ENCODE data around the gene SYNM. TPM values are rescaled to one million over a fixed set of nuclear protein-coding genes. Genes with fewer than 3 reads are reported as not detected.

Gene SYNM
- total and polyA plus RNA-seq, 2 experiments from 2014 or later, result 0.74 to 3.5 TPM

DNA sequence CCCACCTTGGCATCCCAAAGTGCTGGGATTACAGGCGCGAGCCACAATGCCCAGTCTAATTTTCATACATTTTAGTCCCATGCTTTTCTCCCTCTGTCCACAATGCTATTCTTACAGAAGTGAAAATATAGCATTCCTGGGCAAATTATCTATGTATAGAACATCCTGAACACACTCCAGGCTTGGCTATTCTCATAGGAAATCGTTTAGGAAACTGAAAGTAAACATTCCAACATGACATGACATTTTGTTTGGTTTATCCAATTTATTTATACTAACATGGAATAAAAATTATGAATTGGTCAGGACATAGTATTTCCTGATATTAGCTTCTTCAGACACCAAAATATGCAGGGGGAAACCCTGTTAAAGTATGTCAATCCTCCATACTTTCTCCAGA, 52.6 kb downstream of the SYNM start:
- Mint-ChIP-seq H3K36me3 (ENCODE audit: low read depth) (peaks cover 3% of the 10 kb centered on the region; the same call in 1 of the 3 replicates), H3K27ac (no peak overlapping the region; the same call in 1 of the 2 replicates), H3K4me3 (no peak overlapping the region), H3K4me1 (peaks cover 9% of the 10 kb centered on the region), H3K27me3 (ENCODE audit: insufficient read depth, low read depth, poor library complexity) (peaks cover 7% of the 10 kb centered on the region), H3K9me3 (no peaks in the 10 kb centered on the region)
- H3K27me3 ChIP-seq (ENCODE audit: insufficient read depth), result no peaks in the 10 kb centered on the region
- no peak overlapping the region for H2AFZ ChIP-seq
- no peak overlapping the region for H3K4me2 ChIP-seq
- no peak overlapping the region for H3K4me3 ChIP-seq
- no peak overlapping the region for H3K27ac ChIP-seq (ENCODE audit: low read depth)
- peaks cover 9% of the 10 kb centered on the region; the same call in 1 of the 2 replicates for H3K4me1 ChIP-seq (ENCODE audit: insufficient read depth)
- no peaks in the 10 kb centered on the region for H3K9me2 ChIP-seq (ENCODE audit: insufficient read depth)
- no peak for ATAC-seq
- TF ChIP-seq CREB1 (CRISPR knock-in tag; IDR thresholded peaks at IDR 0.05; ENCODE audit: low read depth) (no peak), POLR2AphosphoS5 (IDR thresholded peaks at IDR 0.05; ENCODE audit: low read depth) (no peak), EZH2phosphoT487 (IDR thresholded peaks at IDR 0.05; ENCODE audit: unreplicated experiment) (no peak), JUNB (IDR thresholded peaks at IDR 0.05; ENCODE audit: unreplicated experiment) (no peak), ZNF331 (CRISPR knock-in tag; IDR thresholded peaks at IDR 0.05; ENCODE audit: low read depth) (no peak), EZH2 (IDR thresholded peaks at IDR 0.05; ENCODE audit: low read depth, unreplicated experiment) (no peak), NANOG (IDR thresholded peaks at IDR 0.05; ENCODE audit: borderline replicate concordance) (no peak)
- TF ChIP-seq, protein P1, sequence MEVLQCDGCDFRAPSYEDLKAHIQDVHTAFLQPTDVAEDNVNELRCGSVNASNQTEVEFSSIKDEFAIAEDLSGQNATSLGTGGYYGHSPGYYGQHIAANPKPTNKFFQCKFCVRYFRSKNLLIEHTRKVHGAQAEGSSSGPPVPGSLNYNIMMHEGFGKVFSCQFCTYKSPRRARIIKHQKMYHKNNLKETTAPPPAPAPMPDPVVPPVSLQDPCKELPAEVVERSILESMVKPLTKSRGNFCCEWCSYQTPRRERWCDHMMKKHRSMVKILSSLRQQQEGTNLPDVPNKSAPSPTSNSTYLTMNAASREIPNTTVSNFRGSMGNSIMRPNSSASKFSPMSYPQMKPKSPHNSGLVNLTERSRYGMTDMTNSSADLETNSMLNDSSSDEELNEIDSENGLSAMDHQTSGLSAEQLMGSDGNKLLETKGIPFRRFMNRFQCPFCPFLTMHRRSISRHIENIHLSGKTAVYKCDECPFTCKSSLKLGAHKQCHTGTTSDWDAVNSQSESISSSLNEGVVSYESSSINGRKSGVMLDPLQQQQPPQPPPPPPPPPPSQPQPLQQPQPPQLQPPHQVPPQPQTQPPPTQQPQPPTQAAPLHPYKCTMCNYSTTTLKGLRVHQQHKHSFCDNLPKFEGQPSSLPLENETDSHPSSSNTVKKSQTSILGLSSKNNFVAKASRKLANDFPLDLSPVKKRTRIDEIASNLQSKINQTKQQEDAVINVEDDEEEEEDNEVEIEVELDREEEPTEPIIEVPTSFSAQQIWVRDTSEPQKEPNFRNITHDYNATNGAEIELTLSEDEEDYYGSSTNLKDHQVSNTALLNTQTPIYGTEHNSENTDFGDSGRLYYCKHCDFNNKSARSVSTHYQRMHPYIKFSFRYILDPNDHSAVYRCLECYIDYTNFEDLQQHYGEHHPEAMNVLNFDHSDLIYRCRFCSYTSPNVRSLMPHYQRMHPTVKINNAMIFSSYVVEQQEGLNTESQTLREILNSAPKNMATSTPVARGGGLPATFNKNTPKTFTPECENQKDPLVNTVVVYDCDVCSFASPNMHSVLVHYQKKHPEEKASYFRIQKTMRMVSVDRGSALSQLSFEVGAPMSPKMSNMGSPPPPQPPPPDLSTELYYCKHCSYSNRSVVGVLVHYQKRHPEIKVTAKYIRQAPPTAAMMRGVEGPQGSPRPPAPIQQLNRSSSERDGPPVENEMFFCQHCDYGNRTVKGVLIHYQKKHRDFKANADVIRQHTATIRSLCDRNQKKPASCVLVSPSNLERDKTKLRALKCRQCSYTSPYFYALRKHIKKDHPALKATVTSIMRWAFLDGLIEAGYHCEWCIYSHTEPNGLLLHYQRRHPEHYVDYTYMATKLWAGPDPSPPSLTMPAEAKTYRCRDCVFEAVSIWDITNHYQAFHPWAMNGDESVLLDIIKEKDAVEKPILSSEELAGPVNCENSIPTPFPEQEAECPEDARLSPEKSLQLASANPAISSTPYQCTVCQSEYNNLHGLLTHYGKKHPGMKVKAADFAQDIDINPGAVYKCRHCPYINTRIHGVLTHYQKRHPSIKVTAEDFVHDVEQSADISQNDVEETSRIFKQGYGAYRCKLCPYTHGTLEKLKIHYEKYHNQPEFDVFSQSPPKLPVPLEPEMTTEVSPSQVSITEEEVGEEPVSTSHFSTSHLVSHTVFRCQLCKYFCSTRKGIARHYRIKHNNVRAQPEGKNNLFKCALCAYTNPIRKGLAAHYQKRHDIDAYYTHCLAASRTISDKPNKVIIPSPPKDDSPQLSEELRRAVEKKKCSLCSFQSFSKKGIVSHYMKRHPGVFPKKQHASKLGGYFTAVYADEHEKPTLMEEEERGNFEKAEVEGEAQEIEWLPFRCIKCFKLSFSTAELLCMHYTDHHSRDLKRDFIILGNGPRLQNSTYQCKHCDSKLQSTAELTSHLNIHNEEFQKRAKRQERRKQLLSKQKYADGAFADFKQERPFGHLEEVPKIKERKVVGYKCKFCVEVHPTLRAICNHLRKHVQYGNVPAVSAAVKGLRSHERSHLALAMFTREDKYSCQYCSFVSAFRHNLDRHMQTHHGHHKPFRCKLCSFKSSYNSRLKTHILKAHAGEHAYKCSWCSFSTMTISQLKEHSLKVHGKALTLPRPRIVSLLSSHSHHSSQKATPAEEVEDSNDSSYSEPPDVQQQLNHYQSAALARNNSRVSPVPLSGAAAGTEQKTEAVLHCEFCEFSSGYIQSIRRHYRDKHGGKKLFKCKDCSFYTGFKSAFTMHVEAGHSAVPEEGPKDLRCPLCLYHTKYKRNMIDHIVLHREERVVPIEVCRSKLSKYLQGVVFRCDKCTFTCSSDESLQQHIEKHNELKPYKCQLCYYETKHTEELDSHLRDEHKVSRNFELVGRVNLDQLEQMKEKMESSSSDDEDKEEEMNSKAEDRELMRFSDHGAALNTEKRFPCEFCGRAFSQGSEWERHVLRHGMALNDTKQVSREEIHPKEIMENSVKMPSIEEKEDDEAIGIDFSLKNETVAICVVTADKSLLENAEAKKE (CRISPR knock-in tag; IDR thresholded peaks at IDR 0.05), result no peak
- TF ChIP-seq, protein P2, sequence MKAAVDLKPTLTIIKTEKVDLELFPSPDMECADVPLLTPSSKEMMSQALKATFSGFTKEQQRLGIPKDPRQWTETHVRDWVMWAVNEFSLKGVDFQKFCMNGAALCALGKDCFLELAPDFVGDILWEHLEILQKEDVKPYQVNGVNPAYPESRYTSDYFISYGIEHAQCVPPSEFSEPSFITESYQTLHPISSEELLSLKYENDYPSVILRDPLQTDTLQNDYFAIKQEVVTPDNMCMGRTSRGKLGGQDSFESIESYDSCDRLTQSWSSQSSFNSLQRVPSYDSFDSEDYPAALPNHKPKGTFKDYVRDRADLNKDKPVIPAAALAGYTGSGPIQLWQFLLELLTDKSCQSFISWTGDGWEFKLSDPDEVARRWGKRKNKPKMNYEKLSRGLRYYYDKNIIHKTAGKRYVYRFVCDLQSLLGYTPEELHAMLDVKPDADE (IDR thresholded peaks at IDR 0.05), result no peak
- TF ChIP-seq, protein P3, sequence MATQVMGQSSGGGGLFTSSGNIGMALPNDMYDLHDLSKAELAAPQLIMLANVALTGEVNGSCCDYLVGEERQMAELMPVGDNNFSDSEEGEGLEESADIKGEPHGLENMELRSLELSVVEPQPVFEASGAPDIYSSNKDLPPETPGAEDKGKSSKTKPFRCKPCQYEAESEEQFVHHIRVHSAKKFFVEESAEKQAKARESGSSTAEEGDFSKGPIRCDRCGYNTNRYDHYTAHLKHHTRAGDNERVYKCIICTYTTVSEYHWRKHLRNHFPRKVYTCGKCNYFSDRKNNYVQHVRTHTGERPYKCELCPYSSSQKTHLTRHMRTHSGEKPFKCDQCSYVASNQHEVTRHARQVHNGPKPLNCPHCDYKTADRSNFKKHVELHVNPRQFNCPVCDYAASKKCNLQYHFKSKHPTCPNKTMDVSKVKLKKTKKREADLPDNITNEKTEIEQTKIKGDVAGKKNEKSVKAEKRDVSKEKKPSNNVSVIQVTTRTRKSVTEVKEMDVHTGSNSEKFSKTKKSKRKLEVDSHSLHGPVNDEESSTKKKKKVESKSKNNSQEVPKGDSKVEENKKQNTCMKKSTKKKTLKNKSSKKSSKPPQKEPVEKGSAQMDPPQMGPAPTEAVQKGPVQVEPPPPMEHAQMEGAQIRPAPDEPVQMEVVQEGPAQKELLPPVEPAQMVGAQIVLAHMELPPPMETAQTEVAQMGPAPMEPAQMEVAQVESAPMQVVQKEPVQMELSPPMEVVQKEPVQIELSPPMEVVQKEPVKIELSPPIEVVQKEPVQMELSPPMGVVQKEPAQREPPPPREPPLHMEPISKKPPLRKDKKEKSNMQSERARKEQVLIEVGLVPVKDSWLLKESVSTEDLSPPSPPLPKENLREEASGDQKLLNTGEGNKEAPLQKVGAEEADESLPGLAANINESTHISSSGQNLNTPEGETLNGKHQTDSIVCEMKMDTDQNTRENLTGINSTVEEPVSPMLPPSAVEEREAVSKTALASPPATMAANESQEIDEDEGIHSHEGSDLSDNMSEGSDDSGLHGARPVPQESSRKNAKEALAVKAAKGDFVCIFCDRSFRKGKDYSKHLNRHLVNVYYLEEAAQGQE (IDR thresholded peaks at IDR 0.05; ENCODE audit: unreplicated experiment), result no peak
- TF ChIP-seq, protein P4, sequence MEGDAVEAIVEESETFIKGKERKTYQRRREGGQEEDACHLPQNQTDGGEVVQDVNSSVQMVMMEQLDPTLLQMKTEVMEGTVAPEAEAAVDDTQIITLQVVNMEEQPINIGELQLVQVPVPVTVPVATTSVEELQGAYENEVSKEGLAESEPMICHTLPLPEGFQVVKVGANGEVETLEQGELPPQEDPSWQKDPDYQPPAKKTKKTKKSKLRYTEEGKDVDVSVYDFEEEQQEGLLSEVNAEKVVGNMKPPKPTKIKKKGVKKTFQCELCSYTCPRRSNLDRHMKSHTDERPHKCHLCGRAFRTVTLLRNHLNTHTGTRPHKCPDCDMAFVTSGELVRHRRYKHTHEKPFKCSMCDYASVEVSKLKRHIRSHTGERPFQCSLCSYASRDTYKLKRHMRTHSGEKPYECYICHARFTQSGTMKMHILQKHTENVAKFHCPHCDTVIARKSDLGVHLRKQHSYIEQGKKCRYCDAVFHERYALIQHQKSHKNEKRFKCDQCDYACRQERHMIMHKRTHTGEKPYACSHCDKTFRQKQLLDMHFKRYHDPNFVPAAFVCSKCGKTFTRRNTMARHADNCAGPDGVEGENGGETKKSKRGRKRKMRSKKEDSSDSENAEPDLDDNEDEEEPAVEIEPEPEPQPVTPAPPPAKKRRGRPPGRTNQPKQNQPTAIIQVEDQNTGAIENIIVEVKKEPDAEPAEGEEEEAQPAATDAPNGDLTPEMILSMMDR (conservative IDR thresholded peaks at IDR 0.05; ENCODE audit: low read depth in 2 of 2), result no peak
- DNase-seq (ENCODE audit: low spot score), result no peak
- H3K36me3 ChIP-seq (ENCODE audit: insufficient read depth), result no peaks in the 10 kb centered on the region
- no peaks in the 10 kb centered on the region for H3F3A ChIP-seq (replicated peaks; ENCODE audit: low read depth)
- no peaks in the 10 kb centered on the region for H4K20me1 ChIP-seq (replicated peaks; ENCODE audit: insufficient read depth)
- no peaks in the 10 kb centered on the region for H3K79me2 ChIP-seq (replicated peaks; ENCODE audit: insufficient read depth)
